Fibroblast of pulmonary artery (primary cell): ENCODE data around the gene NCF2.

Experiments used
- DNase-seq: peaks from one replicate; pipeline ENCODE4 v3.0.0-alpha.2; 2010; ENCODE audit warnings: low read depth
- H3K4me3 ChIP-seq: replicated peaks from 2 replicates; pipeline ENCODE4 v1.5.1; 2011; ENCODE audit warnings: low read depth, mild to moderate bottlenecking, control low read depth, low read length, moderate library complexity
- CTCF ChIP-seq: IDR thresholded peaks from 2 replicates; pipeline ENCODE4 v1.5.1; 2011; ENCODE audit warnings: mild to moderate bottlenecking, control low read depth, low read length, inconsistent platforms; ENCODE audit errors: missing control alignments

Gene NCF2

DNA sequence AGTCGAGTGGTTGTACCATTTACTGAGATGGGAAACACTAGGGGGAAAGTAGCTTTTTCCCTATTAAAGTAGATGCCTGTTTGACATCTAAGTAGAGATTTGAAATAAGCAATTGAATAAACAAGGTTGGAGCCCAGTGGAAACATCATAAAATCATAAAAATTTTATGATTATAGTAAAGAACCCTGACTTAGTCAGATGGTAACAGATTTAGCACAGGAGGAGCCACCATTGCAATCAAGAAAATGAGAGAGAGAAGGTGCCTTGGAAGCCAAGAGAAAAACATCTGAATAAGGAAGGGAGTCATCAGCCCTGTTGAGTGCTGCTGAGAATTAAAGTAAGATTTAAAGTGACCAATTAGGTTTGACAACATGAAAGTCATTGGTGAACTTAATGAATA lies 68.2 kb downstream of the NCF2 start:
- TF ChIP-seq CTCF = no peak
- no peak overlapping the region for H3K4me3 ChIP-seq
- no peak for DNase-seq

- no peak overlapping the region for H3K4me3 ChIP-seq
- DNase-seq = peak; percentile 10
- TF ChIP-seq CTCF = no peak
These were observed 69.9 kb downstream of the NCF2 start for GRCh38 chr1:183520379-183520778.

DNA sequence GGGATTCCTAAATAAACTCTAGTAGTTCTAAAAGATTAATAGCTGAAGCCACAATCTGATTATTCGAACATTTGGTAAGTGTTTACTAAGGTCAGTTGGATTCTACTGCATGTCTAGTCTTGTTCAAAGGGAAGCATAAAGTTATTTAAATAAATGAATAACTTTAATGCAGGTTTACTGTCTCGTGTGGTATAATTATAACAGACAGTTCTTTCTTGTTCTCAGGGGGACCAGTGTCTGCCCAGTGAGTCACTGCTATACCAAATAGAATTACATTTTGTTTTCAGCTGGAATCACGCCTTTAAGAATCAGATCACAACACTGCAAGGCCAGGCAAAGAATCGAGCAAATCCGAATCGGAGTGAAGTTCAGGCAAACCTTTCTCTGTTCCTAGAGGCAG lies 72.9 kb downstream of the NCF2 start:
- no peak for TF ChIP-seq CTCF
- H3K4me3 ChIP-seq = no peak overlapping the region
- no peak for DNase-seq

DNA sequence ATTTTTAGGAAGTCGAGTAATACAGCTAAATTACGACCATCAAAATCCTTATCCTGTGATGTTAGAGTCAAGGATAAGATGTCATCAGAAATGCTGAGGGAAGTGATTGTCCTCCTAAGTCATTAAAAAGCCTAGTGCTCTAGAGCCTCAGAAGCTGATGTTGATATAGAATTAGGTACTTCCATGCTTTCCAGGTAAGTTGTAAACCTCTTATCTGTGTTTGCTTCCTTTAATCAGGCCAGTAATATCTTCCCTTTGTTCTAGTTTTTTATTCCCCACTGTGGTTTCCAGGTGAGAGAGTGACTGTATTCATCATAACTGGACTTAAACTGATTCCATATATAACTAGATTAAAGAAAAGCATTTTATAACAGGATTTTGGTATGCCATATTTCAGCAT lies 73.5 kb downstream of the NCF2 start:
- no peak for TF ChIP-seq CTCF
- no peak overlapping the region for H3K4me3 ChIP-seq
- DNase-seq = no peak

GRCh38 chr1:183515002-183515689 lies 75.1 kb downstream of the NCF2 start:
- peak; percentile 53 for DNase-seq
- H3K4me3 ChIP-seq = no peak overlapping the region

DNA sequence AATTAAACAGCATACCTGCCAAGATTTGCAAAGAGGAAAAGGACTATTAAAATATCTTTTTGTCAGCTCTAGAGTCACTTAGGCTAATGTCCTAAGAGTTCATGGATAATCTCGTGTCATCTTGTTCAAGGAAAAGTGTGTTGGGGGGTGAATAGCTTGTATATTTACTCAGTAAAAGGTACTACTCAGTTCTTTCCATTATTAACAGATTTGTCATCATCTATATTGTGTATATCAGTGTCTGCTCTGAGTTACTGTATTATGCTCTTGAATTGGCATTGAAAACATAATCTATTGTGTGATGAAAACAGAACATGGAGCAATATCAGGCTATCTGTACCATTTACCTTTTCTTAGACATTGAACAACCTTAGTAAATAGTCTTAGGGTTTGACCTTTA lies 76.0 kb downstream of the NCF2 start:
- no peak for DNase-seq
- TF ChIP-seq CTCF = no peak
- H3K4me3 ChIP-seq = no peak overlapping the region

More at GRCh38 chr1:183515002-183515689, 75.1 kb downstream of the NCF2 start:
- TF ChIP-seq CTCF = no peak

- no peak overlapping the region for H3K4me3 ChIP-seq
- no peak for DNase-seq
- TF ChIP-seq CTCF = no peak
These were observed 77.8 kb downstream of the NCF2 start for GRCh38 chr1:183512450-183512849.
